HL-60 (cell line): Measurements from ENCODE around the gene KIF7.

ENCODE experiments used
- GABPA ChIP-seq: IDR thresholded peaks from 2 replicates; pipeline ENCODE4 v1.6.1; 2012; ENCODE audit warnings: low read depth
- POLR2AphosphoS5 ChIP-seq: IDR thresholded peaks from 2 replicates; pipeline ENCODE4 v1.6.1; 2012; ENCODE audit warnings: low read depth
- REST ChIP-seq: IDR thresholded peaks from 2 replicates; pipeline ENCODE4 v1.6.1; 2012; ENCODE audit warnings: low read depth; ENCODE audit not compliant: insufficient replicate concordance
- SPI1 ChIP-seq: IDR thresholded peaks from 2 replicates; pipeline ENCODE4 v1.6.1; 2012; ENCODE audit warnings: low read depth, mild to moderate bottlenecking, borderline replicate concordance
- TF ChIP-seq, protein P1 (sequence below): IDR thresholded peaks from one replicate; pipeline ENCODE4 v1.5.1; 2011; ENCODE audit warnings: low read length, control low read depth, inconsistent platforms; ENCODE audit not compliant: insufficient read depth

DNA sequence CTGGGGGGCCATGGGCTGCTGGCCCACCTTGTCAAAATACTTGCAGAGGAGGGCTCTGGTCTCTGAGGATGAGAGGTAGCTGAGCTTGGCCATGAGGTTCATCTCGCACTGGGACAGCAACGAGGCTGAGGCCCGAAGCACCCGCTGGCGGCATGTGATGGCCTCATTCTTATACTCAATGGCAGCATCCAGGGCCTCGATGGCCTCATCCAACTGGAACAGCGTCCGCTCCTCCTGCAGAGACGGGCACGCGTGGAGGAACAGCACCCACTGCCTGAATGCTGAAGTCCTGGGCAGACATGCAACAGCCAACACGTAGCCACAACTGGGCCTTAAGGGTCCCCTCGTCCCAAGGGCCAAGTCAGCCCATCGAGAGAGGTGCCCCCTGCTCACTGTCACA, 25.0 kb downstream of the KIF7 start:
- TF ChIP-seq, protein P1, sequence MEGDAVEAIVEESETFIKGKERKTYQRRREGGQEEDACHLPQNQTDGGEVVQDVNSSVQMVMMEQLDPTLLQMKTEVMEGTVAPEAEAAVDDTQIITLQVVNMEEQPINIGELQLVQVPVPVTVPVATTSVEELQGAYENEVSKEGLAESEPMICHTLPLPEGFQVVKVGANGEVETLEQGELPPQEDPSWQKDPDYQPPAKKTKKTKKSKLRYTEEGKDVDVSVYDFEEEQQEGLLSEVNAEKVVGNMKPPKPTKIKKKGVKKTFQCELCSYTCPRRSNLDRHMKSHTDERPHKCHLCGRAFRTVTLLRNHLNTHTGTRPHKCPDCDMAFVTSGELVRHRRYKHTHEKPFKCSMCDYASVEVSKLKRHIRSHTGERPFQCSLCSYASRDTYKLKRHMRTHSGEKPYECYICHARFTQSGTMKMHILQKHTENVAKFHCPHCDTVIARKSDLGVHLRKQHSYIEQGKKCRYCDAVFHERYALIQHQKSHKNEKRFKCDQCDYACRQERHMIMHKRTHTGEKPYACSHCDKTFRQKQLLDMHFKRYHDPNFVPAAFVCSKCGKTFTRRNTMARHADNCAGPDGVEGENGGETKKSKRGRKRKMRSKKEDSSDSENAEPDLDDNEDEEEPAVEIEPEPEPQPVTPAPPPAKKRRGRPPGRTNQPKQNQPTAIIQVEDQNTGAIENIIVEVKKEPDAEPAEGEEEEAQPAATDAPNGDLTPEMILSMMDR, result no peak
- TF ChIP-seq REST (no peak), POLR2AphosphoS5 (no peak; the same call in 1 of the 2 replicates), GABPA (no peak), SPI1 (no peak)
